Measurements from ENCODE around the gene RAB6B.

DNA sequence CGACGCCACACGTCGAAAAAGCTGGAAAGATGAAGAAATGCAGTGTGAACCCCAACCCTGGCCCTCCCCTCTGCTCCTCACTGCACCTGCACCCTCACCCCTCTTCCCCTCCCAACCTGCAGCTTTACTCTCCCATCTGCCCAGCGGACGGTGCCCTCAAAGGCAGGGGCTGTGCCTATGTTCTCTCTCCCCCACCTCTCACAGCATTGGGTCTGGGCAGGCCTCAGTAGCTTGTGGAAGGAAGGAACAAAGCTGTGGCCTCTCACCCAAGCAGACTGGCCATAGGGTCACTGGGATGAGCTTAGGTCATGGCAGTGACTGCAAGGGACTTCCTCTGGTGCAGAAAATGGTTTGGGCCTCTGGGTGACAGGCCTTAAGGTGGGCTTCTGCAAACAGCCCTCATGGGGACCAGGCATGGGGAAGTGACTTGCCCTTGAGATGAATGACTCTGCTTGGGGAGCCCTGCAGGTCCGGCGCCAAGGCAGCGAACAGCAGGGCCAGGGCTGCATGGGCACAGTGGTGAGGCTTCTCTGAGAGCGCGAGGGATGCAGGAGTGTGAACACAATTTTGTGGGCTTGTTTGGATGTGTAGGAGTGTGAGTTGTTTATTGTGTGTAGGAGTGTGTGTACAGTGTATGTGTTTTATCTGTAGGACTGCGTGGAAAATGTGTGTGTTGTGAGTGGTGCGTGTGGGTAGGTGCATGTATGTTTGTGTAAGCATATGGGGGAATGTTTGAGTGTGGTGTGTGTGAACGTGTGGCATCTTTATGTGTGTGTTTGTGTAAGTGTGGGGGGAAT lies 60.9 kb downstream of the RAB6B start:
- no peak for TF ChIP-seq POLR2AphosphoS5 (IDR thresholded peaks at IDR 0.05; ENCODE audit: low read depth)
- no peak for TF ChIP-seq CTCF (IDR thresholded peaks at IDR 0.05; ENCODE audit: insufficient read depth, low read length)

All from HL-60 (cell line).